ENCODE data around the gene CNNM2.
A peak's percentile ranks its signal among the peaks of the same experiment; 100 is the strongest.
"Not testable (repeated sequence)": the region's sequence is repeated elsewhere in the genome, so short reads cannot be mapped to it uniquely, and the experiment has no call there.

The CNNM2 gene

DNA sequence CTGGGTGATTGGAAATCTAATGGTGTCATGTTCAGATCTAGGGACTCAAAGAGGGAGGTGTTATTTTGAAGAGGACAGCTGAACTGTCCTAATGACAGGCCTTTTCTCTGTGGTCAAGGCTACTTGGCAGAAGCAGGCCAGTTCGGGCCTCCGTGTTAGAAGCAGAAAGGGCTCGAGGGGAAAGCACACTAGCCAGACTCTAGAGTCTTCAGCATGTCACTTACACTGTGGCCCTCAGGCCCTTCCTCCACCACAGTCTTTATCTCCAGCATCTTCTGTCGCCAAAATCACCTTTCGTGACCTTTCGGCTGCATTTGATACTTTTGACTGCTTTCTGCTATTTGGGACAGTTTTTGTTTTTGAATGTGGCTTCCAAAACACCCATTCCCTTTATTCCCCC is 123.3 kb downstream of the CNNM2 start:
- DNase-seq (ENCODE audit: low spot score): no peak

DNA sequence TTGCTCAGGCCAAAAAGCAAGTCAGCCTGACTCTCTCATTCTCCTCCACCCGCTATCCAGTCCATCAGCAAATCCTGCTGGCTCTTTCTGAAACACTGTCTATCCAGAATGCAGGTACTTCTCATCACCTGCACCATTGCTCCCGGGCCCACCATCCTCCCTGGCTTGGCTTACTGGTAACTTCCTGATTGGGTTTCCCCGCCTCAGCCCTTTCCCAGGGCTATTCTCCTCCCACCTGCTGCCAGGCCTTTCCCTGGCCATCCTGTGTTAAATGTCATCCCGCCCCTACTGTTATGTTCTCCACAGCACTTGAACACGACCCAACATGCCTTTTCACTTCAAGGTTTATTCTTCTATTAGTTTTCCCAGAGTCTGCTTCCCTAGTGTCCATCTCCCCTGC is 124.0 kb downstream of the CNNM2 start:
- no peak for DNase-seq (ENCODE audit: low spot score)

DNA sequence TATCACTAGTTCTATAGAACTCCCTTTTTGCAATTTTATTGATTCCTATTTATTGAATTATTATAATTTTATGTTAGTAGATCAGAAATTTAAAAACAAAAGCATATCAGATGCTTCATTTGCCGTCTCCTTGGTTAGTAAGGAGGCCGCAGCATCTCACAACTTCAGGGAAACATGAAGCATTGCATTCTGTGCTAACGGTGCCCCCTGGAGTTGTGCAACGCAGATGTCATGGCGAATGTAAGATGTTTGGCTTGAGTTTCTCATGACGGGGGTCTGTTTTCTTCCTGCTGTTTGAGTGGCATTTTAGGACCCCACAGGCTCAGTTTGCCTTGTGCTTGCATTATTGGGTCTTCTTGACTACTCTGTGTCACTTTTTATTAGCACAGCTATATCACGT is 124.8 kb downstream of the CNNM2 start:
- DNase-seq (ENCODE audit: low spot score): no peak

DNA sequence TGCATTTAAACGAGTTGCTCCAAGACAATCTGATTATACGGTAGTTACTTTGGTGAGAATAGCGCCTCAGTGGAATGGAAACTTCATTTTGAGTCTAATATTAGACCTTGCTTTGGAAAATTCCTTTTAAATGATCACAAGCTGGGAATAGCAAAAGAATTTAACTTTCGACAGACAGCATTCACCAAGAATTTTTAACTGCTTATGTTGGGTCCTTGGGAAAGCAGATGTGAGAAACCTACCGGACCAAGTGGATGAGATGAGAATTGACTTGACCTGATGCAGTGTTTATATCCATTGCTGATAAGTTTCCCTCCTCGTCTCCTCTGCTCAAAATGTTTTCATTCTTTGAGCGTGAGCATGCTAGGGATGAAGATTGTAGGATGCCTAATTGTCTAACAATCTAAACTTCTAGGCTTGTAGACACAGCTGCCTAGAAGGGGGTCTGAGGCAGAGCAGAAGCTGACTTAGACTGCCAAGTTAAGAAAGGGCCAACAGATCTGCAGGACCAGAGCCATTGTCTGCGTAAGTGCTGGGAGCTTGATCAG is 126.9 kb downstream of the CNNM2 start:
- no peak for DNase-seq (ENCODE audit: low spot score)

DNA sequence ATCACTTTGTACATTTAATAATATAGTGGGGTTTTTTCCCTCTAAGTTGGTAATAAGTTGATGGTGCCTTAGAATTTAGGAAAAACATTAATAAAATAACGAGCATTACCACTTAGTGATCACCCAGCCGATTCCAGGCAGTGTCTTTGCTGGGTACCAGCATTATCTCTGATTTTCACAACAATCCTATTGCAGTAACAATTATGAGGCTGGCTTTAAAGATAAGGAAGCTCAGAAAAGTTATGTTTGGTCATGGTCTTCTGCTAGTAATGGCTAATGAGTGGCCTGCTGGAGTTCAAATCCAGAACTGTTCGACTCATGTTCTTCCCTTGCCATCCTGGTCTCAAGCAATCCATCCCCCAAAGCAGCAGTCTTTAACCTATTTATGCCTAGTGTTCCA is 127.9 kb downstream of the CNNM2 start:
- no peak for DNase-seq (ENCODE audit: low spot score)

DNA sequence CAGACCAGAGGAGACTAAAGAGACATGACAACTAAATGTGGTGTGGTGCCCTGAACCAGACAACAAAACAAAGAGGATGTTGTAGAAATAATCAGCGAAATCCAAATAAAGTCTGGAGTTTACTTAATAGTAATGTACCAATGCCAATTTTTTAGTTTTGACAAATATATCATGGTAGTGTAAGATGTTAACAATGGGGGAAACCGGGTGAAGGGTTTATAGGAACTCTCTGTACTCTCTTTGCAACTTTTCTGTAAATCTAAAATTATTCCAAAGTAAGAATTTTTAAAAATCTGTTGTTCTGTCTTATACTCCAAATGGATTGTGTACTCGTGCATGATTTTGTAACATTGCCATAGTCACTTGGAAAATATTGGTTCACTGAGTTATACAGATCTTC is 129.3 kb downstream of the CNNM2 start:
- DNase-seq (ENCODE audit: low spot score): no peak

DNA sequence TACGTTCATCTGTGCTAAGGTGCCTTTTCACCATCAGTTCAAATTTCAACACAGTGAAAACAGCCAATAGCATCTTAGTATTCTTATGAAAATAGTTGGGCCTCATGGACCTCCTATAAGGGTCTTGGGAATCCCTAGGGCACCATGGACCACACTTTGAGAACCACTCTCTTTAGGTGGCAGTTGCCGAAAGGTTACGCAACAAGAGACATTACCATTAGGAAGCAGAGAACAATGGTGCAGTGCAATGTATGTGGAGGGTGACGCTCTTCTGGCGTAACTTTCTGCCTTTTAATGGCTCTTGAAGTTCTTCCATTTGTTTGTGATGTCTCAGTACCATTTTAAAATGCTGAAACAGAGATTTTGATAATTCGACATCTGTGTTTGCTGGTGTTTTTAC is 131.1 kb downstream of the CNNM2 start:
- DNase-seq (ENCODE audit: low spot score): no peak

DNA sequence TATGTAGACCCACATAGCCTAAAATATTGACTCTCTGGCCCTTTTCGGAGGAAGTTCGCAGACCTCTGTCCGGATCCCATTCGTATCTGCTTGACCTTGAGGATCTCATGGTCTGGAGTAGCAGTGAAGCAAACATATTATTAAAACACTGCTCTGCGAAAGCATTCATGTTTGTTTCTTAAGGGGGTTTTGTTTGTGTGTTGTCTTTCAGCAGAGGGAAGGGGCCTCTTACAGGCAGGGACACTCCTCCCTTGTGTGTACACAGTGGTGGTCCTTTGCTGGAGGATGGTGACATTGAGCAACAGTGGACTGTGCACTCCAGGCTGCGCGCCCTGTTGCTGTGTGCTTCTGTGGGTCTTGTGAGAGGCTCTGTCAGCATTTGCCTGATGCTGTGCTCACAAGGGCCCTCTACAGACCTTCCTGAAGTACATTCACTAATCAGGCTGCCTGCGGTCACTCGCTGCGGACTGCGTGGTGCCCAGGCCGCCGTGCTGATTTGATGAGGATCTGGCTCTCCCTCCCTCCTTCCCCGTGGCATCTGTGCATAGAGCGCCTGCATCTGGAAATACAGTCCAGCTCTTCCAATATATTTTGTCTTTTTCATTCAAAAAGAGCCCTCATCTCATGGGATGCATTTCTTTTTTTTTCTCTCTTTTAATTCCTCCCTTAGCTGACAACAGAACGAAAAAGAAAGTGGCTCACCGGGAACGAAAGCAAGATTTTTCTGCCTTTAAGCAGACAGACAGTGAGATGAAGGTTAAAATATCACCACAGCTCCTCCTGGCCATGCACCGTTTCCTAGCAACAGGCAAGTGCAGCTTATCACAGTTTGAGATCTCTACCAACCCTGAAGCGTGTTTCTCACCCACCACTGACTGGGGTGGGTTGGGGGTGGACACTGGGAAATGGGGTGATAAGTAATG is 135.8 kb downstream of the CNNM2 start:
- peak; percentile 82 for DNase-seq (ENCODE audit: low spot score)

DNA sequence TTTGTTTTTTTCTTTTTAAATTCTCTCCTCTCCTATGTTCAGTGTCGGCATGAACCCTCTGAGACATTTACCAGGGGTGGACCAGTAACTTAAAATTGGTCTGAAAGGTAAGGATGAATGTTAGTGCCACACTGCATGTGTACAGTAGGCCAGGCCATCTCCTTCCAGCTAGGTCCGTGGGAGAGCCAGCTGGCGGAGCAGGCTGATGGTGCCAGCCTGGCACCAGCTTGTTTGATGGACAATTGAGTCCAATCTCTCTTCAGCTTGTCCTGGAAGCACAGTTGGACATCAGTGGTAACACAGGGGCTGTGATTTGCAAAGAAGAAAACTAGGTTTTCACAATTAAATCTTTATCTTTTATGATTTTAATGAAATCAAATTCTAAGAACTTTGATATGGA is 136.5 kb downstream of the CNNM2 start:
- no peak for DNase-seq (ENCODE audit: low spot score)

DNA sequence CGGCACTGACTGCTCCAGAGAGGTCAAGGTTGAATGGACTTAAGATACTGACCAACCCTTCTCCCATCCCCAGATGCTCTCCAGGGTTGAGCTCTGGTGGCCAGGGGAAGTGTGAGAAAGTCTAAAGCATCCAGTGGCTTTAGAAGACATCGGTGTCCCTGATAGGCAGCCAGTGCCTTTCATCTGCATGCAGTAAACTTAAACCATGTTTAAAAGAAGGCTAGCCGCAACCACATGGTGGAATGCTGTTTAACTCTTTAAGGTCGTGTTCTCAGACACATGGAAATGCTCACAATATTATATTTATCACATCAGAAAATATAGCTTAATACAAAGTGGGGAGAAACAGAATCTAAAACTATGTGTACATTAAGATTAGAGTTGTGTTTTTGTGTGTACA is 137.0 kb downstream of the CNNM2 start:
- DNase-seq (ENCODE audit: low spot score): no peak

DNA sequence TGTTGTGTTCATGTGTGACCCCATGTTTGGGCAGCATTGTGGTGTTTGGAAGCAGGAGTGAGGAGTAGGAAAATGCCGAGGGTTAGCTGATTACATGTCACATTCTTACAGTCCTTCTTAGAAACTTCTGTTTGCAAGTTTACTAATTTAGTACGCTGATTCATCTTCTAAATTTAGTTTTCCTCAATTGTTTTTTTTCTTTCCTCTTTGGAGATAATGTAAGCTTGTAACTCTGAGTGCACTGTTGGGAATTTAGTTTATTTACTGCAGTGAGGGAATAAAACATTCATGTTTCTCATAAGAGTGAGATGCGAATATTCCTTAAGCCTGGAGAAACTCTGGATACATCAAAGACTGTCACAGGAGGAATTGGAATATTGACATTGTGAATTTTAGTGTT is 139.9 kb downstream of the CNNM2 start:
- DNase-seq (ENCODE audit: low spot score): no peak

DNA sequence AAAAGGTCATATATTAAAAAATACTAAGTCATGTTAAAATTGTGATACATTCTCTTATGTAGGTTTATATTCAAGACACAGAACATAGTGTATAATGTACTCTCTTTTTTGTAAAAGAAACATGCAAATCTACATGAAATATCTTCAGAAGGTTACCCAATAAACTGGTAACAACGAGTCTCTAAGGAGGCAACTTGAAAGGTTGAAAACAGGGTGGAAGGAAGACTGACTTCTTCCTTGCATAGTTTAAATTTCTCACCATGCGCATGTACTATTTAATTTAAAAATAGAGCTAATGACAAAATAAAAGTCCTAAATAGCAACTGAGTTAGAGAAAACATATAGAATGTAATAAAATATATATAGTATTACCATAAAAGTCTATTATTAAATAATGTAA is 142.5 kb downstream of the CNNM2 start:
- DNase-seq (ENCODE audit: low spot score): no peak

DNA sequence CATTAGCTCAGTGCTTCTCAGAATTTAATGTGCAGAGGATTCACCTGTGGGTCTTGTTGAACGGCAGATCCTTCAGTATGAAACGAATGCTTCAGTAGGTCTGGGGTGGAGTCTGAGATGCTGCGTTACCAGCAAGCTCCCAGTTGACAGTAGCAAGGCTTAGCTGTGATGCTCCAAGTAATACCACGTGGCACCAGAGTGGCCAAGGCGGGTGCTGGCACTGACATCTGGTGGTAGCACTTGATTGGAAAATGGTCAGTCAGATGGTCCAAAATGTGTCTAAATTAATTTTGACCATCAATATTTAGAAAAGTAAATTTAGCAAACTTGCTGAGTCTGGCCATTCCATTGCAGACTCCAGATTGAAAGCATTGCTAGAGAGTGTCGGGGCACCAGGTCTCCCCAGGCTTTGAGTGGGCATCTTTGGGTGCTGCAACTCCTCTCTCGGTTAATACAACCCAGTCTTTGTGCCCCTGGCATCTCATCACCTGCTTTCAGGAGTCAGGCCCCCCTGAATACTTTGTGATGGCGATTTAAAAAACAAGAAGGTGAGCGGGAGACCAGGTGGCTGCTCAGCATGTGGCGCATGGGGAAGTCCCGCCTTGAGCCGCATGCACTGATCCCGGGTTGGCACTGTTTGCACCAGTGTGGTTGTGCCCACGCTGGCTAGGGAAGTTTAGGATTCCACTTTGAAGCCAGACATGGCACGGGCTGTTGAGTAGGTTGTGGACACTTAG is 144.9 kb downstream of the CNNM2 start:
- DNase-seq (ENCODE audit: low spot score): no peak

DNA sequence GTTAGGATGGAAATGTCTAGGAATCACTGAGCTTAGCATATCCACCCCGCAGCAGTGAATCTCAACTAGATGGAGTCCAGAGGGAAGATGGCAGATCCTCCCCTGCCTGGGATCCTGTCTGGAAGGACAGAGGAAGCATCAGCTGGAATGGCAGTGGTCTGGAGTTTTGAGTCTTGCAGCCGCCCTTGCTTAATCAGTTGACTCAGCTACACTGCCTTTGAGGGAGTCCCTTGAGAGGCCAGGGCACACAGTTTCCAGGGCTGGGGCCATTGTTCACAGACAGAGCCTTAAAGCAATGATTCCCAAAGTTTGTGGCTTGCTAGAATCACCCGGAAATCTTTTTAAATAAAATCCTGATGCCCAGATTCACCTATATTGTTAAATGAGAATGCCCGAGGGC is 146.9 kb downstream of the CNNM2 start:
- no peak for DNase-seq (ENCODE audit: low spot score)

DNA sequence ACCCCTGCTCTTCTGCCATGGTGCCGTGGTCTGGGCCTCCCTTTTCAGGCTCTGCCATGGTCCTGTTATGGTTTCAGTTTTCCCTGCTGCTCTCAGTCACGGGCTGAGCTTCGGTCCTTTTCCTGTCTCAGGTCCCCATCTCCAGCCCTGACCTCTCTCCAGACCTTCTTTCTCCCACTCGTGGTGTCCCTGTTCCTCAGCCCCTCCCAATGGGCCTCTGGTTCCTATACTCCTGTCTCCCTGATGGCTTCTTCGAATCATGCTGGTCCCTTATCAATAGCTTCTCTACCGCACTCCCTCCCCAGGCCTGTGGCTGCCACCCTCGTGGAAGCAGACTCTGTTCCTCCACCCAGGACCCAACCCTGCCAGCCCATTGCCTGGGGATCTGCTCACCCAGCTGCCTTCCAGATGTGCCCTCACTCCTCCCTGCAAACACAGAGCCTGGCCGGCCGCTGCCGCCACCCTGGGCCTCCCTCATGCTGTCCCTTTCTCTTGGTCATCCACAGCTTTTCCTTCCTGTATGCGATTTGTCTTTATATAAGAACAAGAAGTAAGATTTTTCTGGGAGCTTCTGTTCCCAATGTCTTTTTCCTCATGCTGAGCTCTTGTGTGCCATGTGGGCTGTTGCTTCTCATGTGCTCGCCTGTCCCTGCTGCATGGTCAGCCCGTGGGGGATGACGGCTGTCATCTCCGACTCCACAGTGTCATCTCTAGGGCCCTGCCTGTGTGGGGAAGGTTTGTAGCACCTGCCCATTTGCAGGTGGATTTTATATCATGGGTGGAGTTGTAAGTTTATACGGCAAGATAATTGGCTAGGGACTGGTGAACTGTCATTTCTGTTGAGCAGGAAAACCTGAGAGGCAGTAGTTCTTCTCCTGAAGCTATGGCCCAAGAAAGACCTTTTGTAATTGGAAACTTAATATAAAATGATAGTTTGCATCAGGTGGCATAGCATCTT is 148.3 kb downstream of the CNNM2 start:
- DNase-seq (ENCODE audit: low spot score): no peak

DNA sequence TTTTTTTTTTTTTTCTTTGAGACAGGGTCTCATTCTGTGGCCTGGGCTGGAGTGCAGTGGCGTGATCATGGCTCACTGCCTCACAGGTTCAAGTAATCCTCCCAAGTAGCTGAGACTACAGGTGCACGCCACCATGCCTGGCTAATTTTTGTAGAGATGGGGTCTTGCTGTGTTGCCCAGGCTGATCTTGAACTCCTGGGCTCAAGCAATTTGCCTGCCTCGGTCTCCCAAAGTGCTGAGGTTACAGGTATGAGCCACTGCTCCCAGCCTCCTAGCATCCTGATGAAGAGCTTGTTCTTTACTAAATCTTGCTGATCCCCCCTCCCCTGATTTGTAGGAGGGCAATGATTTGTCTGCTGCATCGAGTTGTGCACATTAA is 149.0 kb downstream of the CNNM2 start:
- DNase-seq (ENCODE audit: low spot score): not testable (repeated sequence)

DNA sequence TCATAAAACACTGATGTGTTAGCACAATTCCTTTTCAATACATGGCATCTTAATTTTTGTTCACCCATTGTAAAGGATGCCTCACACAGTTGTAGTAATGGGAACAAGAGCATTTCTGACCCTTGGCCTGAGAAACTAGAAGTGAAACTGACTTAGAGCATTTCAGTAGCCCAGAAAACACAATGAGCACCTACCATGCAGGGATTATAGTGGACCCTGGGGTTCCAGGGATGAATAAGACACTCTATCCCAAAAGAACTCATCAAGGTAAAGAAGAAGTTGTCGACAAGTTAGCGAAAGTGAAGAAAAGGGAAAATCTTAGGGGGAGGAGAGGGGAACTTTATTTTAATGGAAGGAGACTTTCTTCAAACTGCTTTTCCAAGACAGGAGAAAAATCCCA is 149.4 kb downstream of the CNNM2 start:
- no peak for DNase-seq (ENCODE audit: low spot score)

DNA sequence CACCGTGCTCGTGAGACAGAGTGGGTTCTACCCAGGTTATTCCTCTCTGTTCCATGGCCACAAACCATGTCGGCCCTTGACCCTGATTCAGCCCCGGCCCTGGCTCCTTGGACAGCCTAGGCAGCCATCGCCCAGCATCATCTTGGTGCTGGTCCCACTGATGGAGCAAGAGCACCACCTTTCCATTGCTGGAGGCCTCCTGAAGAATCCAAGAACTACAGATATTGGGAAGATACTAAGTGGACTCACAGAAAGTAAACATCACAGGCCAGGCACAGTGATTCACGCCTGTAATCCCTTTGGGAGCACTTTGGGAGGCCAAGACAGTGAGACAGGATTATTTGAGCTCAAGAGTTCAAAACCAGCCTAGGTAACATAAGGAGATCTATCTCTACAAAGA is 149.9 kb downstream of the CNNM2 start:
- DNase-seq (ENCODE audit: low spot score): no peak

DNA sequence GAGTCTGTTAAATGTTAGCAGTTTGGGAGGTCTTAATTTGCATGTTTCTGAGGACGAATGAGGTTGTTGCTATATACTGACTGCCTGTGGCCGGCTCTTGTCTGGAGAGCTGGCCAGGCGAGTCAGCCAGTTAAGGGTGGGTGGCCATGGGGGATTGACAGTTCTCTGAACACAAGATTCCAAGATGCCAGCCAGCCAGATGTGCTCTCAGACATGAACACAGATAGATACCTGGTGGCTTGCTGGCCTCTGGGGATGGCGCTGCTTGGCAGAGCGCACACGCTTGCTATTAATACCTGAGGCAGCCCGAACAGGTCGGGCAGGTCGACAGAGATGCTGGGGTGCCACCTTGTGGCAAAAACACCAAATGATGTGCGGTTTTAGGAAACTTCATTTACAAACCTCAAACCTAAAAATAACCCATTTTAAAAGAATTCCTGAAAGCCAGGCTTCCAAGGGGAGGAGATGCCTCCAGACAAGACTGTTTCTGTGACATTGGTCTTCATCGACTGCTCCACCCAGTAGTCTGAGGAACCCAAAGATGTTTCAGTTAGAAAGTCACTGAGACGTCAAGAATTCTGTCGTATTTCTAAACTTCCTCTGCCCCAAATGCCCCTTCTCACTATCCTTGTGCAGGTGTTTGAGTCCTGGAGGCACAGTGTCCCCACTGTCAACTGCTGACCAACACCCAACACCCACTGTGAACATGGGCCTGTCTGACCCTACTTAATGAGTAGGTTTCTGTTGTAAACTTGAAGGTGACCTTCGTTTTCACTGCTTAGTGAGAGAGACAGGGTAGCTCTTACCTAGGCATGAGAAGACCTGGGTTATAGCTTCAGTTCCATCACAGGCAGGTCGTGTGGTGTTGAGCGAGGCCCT is 151.6 kb downstream of the CNNM2 start:
- DNase-seq (ENCODE audit: low spot score): peak; percentile 69

DNA sequence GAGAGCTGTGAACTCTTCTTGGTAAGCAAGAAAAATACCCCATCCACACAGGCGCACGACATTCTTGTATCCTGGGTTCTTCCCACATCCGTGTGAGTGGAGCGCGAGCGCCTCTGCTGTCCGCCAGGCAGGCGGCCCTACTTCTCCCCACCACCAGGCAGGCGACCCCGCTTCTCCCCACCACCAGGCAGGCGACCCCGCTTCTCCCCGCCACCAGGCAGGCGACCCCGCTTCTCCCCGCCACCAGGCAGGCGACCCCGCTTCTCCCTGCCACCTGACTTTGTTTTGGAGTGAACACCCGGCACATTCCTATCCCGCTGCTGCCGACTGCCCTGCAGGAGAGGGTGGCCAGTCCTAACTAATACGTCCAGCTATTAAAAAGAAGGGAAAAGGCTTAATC is 154.2 kb downstream of the CNNM2 start:
- DNase-seq (ENCODE audit: low spot score): no peak

DNA sequence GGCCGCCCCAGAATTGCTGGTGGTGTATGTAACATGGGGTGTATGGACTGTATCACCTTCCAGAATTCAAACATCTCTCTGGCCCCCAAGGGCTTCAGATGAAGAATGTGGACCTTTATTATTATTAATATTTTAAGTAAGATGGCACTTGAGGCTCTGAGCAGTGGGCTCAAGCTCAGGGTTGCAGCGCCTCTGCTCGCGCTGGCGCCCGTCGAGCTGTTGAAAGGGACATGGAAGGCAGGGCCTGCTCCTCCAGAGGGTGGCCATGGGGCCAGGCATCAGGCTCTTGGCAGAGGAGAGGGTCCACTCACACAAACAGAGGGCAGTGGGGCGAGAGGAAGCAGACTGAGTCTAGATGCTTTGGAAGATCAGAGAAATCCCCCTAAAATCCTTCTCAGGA is 154.8 kb downstream of the CNNM2 start:
- DNase-seq (ENCODE audit: low spot score): no peak

Measured in kidney tubule cell (primary cell).